ACC112 (cell line): ENCODE data around the gene SH3PXD2A.

Experiments
- H2AFZ ChIP-seq: fragments of 200-600 bp; sonication (generic); one replicate; pipeline ENCODE4 v1.6.0; 2017; ENCODE audit warnings: antibody characterized with exemption, low read length; ENCODE audit not compliant: unreplicated experiment
- H3K27ac ChIP-seq: fragments of 200-600 bp; sonication (generic); 2 replicates; pipeline ENCODE4 v1.5.1; 2014; ENCODE audit warnings: low read depth, mild to moderate bottlenecking, antibody characterized with exemption, low read length, moderate library complexity
- H3K27me3 ChIP-seq: fragments of 200-600 bp; sonication (generic); 2 replicates; pipeline ENCODE4 v1.6.1; 2014; ENCODE audit warnings: mild to moderate bottlenecking, antibody characterized with exemption, low read length, moderate library complexity, mixed read lengths; ENCODE audit not compliant: insufficient read depth
- H3K36me3 ChIP-seq: fragments of 200-600 bp; sonication (generic); 2 replicates; pipeline ENCODE4 v1.6.1; 2016; ENCODE audit warnings: mild to moderate bottlenecking, antibody characterized with exemption, low read length, moderate library complexity, mixed read lengths; ENCODE audit not compliant: insufficient read depth
- H3K4me1 ChIP-seq: fragments of 200-600 bp; sonication (generic); one replicate; pipeline ENCODE4 v1.6.1; 2016; ENCODE audit warnings: low read length, mixed read lengths; ENCODE audit not compliant: insufficient read depth, unreplicated experiment, control insufficient read depth
- H3K4me3 ChIP-seq: fragments of 200-600 bp; sonication (generic); 2 replicates; pipeline ENCODE4 v1.5.1; 2014; ENCODE audit warnings: mild to moderate bottlenecking, low read depth, low read length
- H3K79me2 ChIP-seq: fragments of 200-600 bp; sonication (generic); one replicate; pipeline ENCODE4 v1.6.0; 2016; ENCODE audit warnings: low read length; ENCODE audit not compliant: control insufficient read depth, unreplicated experiment, insufficient read depth

Gene SH3PXD2A

DNA sequence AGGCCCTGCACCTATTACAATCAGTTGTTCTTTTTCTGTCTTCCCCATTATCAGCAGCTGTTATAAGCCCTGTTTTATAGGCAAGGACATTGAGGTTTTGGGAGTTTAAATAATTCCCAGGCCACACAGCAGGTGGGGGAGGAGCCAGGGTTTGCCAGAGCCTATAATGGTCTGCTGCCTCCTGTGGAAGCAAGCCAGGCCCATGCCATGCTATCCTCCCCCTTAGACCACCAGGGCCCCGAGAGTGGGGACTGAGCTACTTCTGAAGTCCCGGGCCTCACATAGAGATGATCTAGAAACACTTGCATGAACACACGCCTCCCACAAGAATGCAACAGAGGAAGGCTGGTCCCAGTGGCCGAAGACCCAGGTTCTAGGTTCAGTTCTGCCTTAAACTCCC is 141.7 kb downstream of the SH3PXD2A start:
- Histone ChIP-seq H3K4me1 (peaks cover 16% of the 10 kb centered on the region), H3K27ac (no peak overlapping the region), H3K4me3 (no peak overlapping the region), H3K79me2 (no peaks in the 10 kb centered on the region), H3K27me3 (no peaks in the 10 kb centered on the region), H3K36me3 (no peaks in the 10 kb centered on the region), H2AFZ (no peak overlapping the region)

DNA sequence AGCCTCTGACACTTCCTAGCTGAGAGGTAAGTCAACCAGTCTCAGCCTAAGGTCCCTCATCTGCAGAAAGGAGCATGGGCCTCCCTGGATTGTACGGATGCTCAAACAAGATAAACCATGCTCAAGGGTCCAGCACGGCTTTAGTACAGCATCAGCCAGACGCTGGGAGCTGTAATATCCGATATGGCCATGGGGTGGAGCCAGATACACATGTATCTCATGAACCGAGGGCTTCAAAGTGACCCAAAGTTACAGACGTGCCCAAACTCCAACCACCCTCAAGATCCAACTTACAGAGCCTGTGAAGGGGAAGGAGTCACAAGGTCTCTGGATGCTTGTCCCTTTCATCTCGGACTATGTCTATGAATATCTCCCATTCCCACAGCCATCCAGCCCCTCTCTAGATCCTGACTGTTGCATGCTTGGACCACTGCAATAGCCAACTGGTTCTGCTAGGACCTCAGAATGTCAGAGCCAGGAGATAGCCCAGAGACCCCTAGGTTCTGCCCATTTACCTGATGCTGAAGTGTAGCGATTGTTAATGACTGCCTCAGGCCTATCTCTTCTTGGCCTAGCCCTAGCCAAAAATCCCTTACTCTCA is 142.4 kb downstream of the SH3PXD2A start:
- Histone ChIP-seq H3K36me3 (no peaks in the 10 kb centered on the region), H3K27ac (no peak overlapping the region), H2AFZ (no peak overlapping the region), H3K27me3 (no peaks in the 10 kb centered on the region), H3K79me2 (no peaks in the 10 kb centered on the region), H3K4me1 (peaks cover 16% of the 10 kb centered on the region), H3K4me3 (no peak overlapping the region)

DNA sequence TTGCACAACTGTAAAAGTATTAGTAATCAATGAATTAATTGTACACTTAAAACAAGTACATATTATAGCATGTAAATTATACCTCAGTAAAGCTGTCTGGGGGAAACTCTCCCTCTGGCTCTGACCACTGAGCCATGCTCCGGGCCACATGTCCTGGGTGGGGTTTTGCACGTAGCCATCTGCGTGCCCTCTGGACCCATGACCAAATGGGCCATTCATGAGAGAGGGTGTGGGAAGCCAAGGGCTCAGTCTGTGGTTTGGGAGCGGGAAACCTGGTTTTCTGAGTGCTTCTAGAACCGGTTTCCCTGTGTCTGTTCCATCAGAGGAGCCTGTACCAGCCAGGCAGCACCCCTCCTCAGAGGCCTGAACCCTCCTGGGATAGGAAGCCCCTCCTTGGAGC is 143.2 kb downstream of the SH3PXD2A start:
- Histone ChIP-seq H3K4me3 (no peak overlapping the region), H3K79me2 (no peaks in the 10 kb centered on the region), H2AFZ (no peak overlapping the region), H3K27ac (no peak overlapping the region), H3K36me3 (no peaks in the 10 kb centered on the region), H3K4me1 (peaks cover 16% of the 10 kb centered on the region), H3K27me3 (no peaks in the 10 kb centered on the region)

DNA sequence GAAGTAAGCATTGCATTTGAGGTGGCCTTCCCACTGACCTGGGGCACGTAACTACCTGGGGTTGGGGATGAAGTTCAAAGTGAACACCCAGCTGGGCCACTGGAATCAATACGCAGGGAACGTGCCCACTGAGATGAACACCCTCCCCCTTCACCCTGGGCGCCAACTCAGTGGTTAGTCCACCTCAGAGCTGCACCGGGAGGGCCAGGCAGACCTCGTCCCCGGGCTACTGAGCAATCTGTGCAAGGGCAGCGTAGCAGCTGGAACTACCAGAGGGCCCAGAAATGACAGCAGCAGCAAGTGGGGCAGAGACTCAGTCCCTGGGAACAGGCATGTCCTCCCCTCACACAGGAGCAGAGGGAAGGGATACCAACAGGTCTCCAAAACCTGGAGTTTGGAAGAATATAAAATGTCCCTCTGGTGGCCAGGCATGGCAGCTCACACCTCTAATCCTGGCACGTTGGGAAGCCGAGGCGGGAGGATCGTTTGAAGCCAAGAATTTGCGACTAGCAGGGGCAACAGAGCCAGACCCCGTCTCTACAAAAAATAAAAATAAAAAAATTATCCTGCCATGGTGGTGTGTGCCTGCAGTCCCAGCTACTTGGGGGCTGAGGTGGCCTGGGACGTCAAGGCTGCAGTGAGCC is 143.9 kb downstream of the SH3PXD2A start:
- no peaks in the 10 kb centered on the region for H3K27me3 ChIP-seq
- H3K27ac ChIP-seq = no peak overlapping the region
- no peak overlapping the region for H2AFZ ChIP-seq
- H3K4me1 ChIP-seq = peaks cover 16% of the 10 kb centered on the region
- no peaks in the 10 kb centered on the region for H3K36me3 ChIP-seq
- no peaks in the 10 kb centered on the region for H3K79me2 ChIP-seq
- H3K4me3 ChIP-seq = no peak overlapping the region

DNA sequence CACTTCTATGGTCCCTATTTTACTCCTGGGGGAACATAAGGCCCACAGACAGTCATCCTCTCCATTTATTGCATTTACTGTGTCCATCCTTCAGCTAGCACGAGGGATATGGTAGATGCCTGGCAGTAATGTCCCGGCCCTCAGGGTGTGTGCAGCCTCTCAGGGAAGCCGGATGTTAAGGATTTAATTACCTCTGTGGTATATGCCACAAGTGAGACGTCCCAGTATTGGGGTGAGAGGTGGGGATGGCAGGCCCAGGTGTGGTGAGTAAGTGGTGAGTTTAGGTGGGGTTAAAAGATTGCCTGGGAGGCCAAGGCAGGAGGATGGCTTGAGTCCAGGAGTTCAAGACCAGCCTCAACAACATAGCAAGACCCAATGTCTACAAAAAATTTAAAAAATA is 144.9 kb downstream of the SH3PXD2A start:
- Histone ChIP-seq H3K36me3 (no peaks in the 10 kb centered on the region), H3K4me1 (peaks cover 13% of the 10 kb centered on the region), H3K27me3 (no peaks in the 10 kb centered on the region), H3K79me2 (no peaks in the 10 kb centered on the region), H2AFZ (no peak overlapping the region), H3K27ac (no peak overlapping the region), H3K4me3 (no peak overlapping the region)

DNA sequence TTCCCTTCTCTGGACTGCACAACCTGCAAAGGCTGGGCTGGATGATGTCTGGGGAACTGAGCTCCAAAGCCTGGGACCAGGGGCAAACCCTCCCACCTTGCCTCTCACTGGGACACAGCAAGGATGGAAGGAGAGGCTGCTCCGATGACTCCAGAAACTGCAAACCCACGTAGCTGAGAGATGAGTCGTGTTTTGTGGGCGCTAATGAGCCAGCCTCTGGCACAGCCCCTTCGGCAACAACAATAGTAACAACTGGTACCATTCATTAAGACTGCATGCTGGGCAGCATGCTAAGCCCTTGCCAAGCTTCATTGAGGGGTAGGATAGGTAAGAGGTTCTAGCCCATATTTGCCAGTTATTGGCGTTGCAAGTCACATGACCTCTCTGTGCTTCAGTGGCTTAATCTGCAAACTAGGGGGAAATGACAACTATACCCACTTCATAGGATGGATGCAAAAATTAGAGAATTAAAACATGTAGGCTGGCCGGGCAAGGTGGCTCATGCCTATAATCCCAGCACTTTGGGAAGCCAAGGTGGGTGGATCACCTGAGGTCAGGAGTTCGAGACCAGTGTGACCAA is 145.9 kb downstream of the SH3PXD2A start:
- Histone ChIP-seq H3K4me1 (peaks cover 9% of the 10 kb centered on the region), H2AFZ (no peak overlapping the region), H3K79me2 (no peaks in the 10 kb centered on the region), H3K27ac (no peak overlapping the region), H3K27me3 (no peaks in the 10 kb centered on the region), H3K36me3 (no peaks in the 10 kb centered on the region), H3K4me3 (no peak overlapping the region)

DNA sequence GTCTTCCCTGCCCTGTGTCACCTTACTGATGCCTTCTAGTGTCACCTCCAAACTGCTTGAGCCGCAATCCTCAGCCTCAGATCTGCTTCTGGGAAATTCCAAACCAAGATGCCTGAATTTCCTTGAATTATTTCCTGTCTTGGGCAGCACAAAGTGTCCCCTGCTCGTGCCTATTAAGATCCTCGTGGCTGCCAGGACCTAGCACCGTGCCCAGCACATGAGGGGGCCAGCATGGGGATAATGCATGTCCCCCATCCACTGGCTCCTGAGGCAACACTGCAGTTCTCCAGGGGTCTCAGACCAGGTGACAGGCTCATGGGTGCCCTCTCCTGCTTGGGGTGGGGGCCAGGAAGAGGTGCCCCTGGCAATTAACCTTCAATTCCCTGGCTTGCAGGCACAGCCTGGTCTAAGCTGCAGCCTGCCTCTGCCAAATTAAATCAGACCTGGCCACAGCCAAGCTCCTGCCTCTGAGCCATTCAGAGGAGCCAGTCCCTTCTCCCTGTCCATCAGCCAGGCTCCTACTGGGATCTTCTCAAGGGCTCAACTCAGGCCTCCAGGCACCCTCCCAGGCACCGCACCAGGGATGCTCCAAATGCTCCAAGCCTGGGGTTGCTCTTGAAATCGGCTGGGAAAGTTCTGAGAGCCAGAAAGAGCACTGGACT is 146.6 kb downstream of the SH3PXD2A start:
- Histone ChIP-seq H3K27ac (no peak overlapping the region), H3K36me3 (no peaks in the 10 kb centered on the region), H3K4me3 (no peak overlapping the region), H2AFZ (no peak overlapping the region), H3K27me3 (no peaks in the 10 kb centered on the region), H3K79me2 (no peaks in the 10 kb centered on the region), H3K4me1 (peaks cover 9% of the 10 kb centered on the region)

DNA sequence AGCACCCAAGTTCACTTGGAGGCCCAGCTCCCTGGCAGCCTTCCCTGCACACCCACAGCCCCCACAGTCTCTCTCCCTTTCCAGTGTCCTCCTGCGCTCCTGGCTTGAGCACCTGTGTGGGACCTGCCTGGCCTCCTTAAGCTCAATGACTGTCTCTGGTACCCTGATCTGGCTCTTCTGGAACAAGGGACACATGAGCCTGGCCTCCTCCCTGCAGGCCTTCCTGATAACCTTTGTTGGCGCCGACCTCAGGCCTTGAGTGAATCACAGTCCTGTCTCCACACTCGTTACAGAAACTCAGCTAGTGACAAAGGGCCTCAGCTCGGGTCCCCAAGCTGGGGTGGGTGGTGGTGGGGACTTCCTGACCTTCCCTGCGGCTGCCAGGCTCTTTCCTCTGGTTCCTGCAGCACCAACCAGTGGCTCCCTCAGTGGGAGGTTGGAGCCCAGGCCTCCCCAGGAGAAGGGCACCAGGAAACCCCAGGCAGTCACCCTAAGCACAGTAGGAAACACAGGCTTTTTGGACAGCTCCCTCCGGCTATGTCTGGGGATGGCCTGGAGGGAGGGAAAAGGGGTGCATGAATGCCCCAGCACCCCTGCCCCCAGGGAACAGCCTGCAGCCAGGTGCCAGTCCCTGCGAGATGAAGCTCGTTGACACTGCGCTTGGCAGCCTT is 147.3 kb downstream of the SH3PXD2A start:
- Histone ChIP-seq H3K27ac (no peak overlapping the region), H3K27me3 (no peaks in the 10 kb centered on the region), H3K36me3 (no peaks in the 10 kb centered on the region), H3K79me2 (no peaks in the 10 kb centered on the region), H3K4me3 (no peak overlapping the region), H2AFZ (no peak overlapping the region), H3K4me1 (peaks cover 9% of the 10 kb centered on the region)

DNA sequence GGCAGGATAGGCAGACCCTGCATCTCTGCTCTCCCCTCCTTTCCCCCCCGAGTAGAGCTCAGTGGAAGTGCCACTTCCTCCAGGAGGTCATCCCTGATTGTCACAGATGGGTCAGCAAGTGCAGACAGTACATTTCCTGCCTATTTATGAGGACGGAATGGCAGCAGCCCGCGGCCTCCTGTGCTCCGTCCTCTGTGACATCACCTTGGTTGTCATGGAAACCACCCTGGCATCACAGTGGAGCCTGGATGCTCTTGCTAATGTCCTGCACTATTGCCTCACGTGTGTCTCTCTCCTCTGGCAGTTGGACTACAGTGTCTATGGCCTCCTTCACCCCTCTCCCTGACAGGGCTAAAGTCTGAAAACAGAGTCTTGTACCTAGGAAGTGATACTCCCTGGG is 148.6 kb downstream of the SH3PXD2A start:
- H3K27ac ChIP-seq = no peak overlapping the region

DNA sequence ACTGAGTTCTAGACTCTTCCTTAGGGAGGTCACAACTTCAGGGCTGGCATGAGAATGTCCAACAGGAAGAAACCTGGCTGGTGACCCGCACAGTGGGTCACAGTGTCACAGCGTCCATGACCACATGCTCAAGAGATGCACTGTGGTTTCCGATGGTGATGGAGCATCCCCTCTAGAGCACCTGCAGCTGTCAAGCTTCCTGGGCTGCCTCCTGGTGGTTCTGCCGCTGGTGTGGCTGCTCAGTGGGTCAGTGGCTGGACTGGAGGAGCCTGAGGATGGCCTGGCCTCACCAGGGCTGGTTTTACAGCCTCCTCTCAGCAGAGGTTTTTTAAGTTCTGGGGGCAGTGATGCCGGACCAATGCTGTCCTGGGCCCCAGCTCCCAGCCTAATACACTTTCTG is 149.3 kb downstream of the SH3PXD2A start:
- Histone ChIP-seq H3K79me2 (no peaks in the 10 kb centered on the region), H3K36me3 (no peaks in the 10 kb centered on the region), H3K4me1 (peaks cover 9% of the 10 kb centered on the region), H3K27me3 (no peaks in the 10 kb centered on the region), H3K27ac (no peak overlapping the region), H2AFZ (no peak overlapping the region), H3K4me3 (no peak overlapping the region)

More for the DNA sequence above, 148.6 kb downstream of the SH3PXD2A start:
- H3K79me2 ChIP-seq = no peaks in the 10 kb centered on the region
- no peaks in the 10 kb centered on the region for H3K36me3 ChIP-seq
- H3K4me3 ChIP-seq = no peak overlapping the region
- H2AFZ ChIP-seq = no peak overlapping the region
- H3K4me1 ChIP-seq = peaks cover 9% of the 10 kb centered on the region
- H3K27me3 ChIP-seq = no peaks in the 10 kb centered on the region
